SKM-1 (cell line): ENCODE measurements around the gene CSKMT.

Experiments
- DNase-seq: peaks from one replicate; lab custom pipeline; 2025; ENCODE audit not compliant: unreplicated experiment; lab: John Stamatoyannopoulos, UW

CSKMT gene

GRCh38 chr11:62715150-62716130 lies 50.3 kb downstream of the CSKMT start:
- no peak for DNase-seq

DNA sequence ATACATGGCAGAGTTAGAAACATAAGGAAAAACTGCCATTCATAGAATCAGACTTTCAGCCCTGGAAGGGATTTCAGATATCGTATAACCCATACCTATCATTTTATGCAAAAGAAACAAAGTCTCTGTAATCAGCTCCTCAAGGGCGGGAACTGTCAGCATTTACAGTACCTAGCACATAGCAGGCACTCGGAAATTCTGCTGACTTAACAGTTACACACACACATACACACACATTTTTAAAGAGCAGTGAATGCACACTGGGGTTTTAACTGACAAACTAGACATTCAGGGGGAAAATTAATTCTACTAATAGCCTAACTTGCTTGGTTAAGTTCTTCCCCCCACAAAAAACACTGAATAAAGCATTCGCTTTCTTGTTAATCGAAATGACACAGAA lies 51.1 kb downstream of the CSKMT start:
- DNase-seq = no peak

GRCh38 chr11:62716816-62717215 lies 51.7 kb downstream of the CSKMT start:
- DNase-seq = no peak
